Upper lobe of left lung (tissue), 6 donors: Measurements from ENCODE around the gene GALNT14. TPM values are rescaled to one million over a fixed set of nuclear protein-coding genes. Genes with fewer than 3 reads are reported as not detected.
A peak's percentile ranks its signal among the peaks of the same experiment; 100 is the strongest.

Source experiments
- ATAC-seq, 2 donors: fragments of 200-7000 bp; cut with Tn5 transposase; one replicate each; pipeline ENCODE4 v1.9.1; 2022; ENCODE audit warnings: mild to moderate bottlenecking in 2 of 2, moderate library complexity in 2 of 2; ENCODE audit not compliant: low FRiP score in 2 of 2
- DNase-seq, 2 donors: peaks; one replicate each; pipeline ENCODE4 v3.0.0-alpha.2; 2019 to 2020
- H3K27ac ChIP-seq, 4 donors: fragments of 200-600 bp; sonication (generic); one replicate each; pipeline ENCODE4 v1.5.1; 2016 to 2019
- H3K27me3 ChIP-seq, 4 donors: fragments of 200-600 bp; sonication (generic); one replicate each; pipeline ENCODE4 v1.5.1; 2017 to 2019
- H3K36me3 ChIP-seq, 4 donors: fragments of 200-600 bp; sonication (generic); one replicate each; pipeline ENCODE4 v1.5.1; 2016 to 2019
- H3K4me1 ChIP-seq, 4 donors: fragments of 200-600 bp; sonication (generic); one replicate each; pipeline ENCODE4 v1.5.1; 2018 to 2019
- H3K4me3 ChIP-seq, 4 donors: fragments of 200-600 bp; sonication (generic); one replicate each; pipeline ENCODE4 v1.5.1; 2017 to 2019; ENCODE audit warnings: mild to moderate bottlenecking in 2 of 4, moderate library complexity in 1 of 4
- H3K9me3 ChIP-seq, 4 donors: fragments of 200-600 bp; sonication (generic); one replicate each; pipeline ENCODE4 v1.5.1; 2018 to 2019
- CTCF ChIP-seq, 6 experiments: fragments of 450-650 bp in 4 of 6; fragments of 200-600 bp in 2 of 6; sonication (generic) in 2 of 6; IDR thresholded peaks; one replicate each; pipeline ENCODE4 v1.5.1; 2016 to 2019; ENCODE audit warnings: antibody characterized with exemption in 6 of 6
- EP300 ChIP-seq, 4 donors: sonication (generic); formaldehyde crosslinking; IDR thresholded peaks; one replicate each; pipeline ENCODE4 v1.5.1; 2017; ENCODE audit warnings: antibody characterized with exemption in 4 of 4, control low read depth in 2 of 4
- POLR2A ChIP-seq, 4 donors: fragments of 450-650 bp; IDR thresholded peaks; one replicate each; pipeline ENCODE4 v1.5.1; 2016 to 2017; ENCODE audit warnings: antibody characterized with exemption in 4 of 4, mild to moderate bottlenecking in 2 of 4
- POLR2AphosphoS5 ChIP-seq, 2 donors: sonication (generic); formaldehyde crosslinking; IDR thresholded peaks; one replicate each; pipeline ENCODE4 v1.5.1; 2017; ENCODE audit warnings: antibody characterized with exemption in 2 of 2
- WGBS, 2 donors: methylation state at CpG; one replicate each; pipeline ENCODE4 v1.1.5; 2017 to 2018; 5-methylcytosine and 5-hydroxymethylcytosine counted together
- total RNA-seq, 6 donors: library from RNA; depleted of rRNA in 4 of 6; stranded (reverse); fragments of >200 nt in 4 of 6; gene quantifications; one replicate each; pipeline versions ENCODE4 v1.1.0 to v1.2.1, GENCODE V29; 2016 to 2021
- donor health status: DM: no; HTN: no; CAD: no; lungs with moderate emphysema.
- donor health status: DM: no; HTN: yes; CAD: no; lungs with severe emphysema.

The GALNT14 gene
- total RNA-seq, 6 donors from 2014 or later, result 0.98 to 2.6 (median 1.4) TPM; not detected in 1

- Histone ChIP-seq H3K4me3 (no peak overlapping the region), H3K36me3 (no peaks in the 10 kb centered on the region), H3K27me3 (no peaks in the 10 kb centered on the region), H3K9me3 (no peaks in the 10 kb centered on the region), H3K27ac (no peak overlapping the region), H3K4me1 (no peaks in the 10 kb centered on the region)
- no peak for TF ChIP-seq POLR2A (IDR thresholded peaks at IDR 0.05)
- ATAC-seq (no peak), DNase-seq (no peak)
- WGBS, 2 donors, result 84 to 92% methylated on average over 5 of the region's 5 CpGs
Observed at GRCh38 chr2:30920511-30920910, 217.7 kb downstream of the GALNT14 start.

- Histone ChIP-seq H3K27me3 (no peaks in the 10 kb centered on the region), H3K27ac (no peak overlapping the region), H3K4me3 (no peak overlapping the region), H3K9me3 (no peaks in the 10 kb centered on the region), H3K36me3 (no peaks in the 10 kb centered on the region), H3K4me1 (no peaks in the 10 kb centered on the region)
- ATAC-seq, result peak in 1 of 2 donors; percentile 41
- 50 to 69% methylated on average over 3 of the region's 3 CpGs for WGBS, 2 donors
- no peak for TF ChIP-seq EP300 (IDR thresholded peaks at IDR 0.05)
- TF ChIP-seq CTCF (IDR thresholded peaks at IDR 0.05), result peak in 3 of 6 experiments; percentile 34 to 43 (median 35)
- DNase-seq, result peak in 1 of 2 donors; percentile 53
Observed at GRCh38 chr2:30915486-30915885, 222.8 kb downstream of the GALNT14 start.

- Histone ChIP-seq H3K27me3 (no peaks in the 10 kb centered on the region), H3K36me3 (no peaks in the 10 kb centered on the region), H3K4me1 (no peaks in the 10 kb centered on the region), H3K27ac (no peak overlapping the region), H3K9me3 (no peaks in the 10 kb centered on the region), H3K4me3 (no peak overlapping the region)
- no peak for ATAC-seq
- 93 to 98% methylated on average over 5 of the region's 5 CpGs for WGBS, 2 donors
- DNase-seq, result no peak
- TF ChIP-seq CTCF (IDR thresholded peaks at IDR 0.05), result no peak
- TF ChIP-seq POLR2A (IDR thresholded peaks at IDR 0.05), result no peak
- no peak for TF ChIP-seq EP300 (IDR thresholded peaks at IDR 0.05)
- no peak for TF ChIP-seq POLR2AphosphoS5 (IDR thresholded peaks at IDR 0.05)
Observed at GRCh38 chr2:30914456-30914855, 223.8 kb downstream of the GALNT14 start.

- H3K4me3 ChIP-seq, result no peak overlapping the region
- H3K36me3 ChIP-seq, result no peaks in the 10 kb centered on the region
- H3K4me1 ChIP-seq, result no peaks in the 10 kb centered on the region
- no peak overlapping the region for H3K27ac ChIP-seq
- TF ChIP-seq EP300 (IDR thresholded peaks at IDR 0.05) (no peak), POLR2AphosphoS5 (IDR thresholded peaks at IDR 0.05) (no peak), CTCF (IDR thresholded peaks at IDR 0.05) (no peak), POLR2A (IDR thresholded peaks at IDR 0.05) (no peak)
- ATAC-seq (no peak), DNase-seq (no peak)
- 91 to 92% methylated on average over 5 of the region's 5 CpGs for WGBS, 2 donors
- H3K9me3 ChIP-seq, result no peaks in the 10 kb centered on the region
- no peaks in the 10 kb centered on the region for H3K27me3 ChIP-seq
Observed at GRCh38 chr2:30912056-30912455, 226.2 kb downstream of the GALNT14 start.

GRCh38 chr2:30911327-30911726, 226.9 kb downstream of the GALNT14 start:
- peak in 1 of 2 donors; percentile 30 for ATAC-seq
- Histone ChIP-seq H3K27ac (no peak overlapping the region), H3K9me3 (no peaks in the 10 kb centered on the region), H3K36me3 (no peaks in the 10 kb centered on the region), H3K4me1 (no peaks in the 10 kb centered on the region), H3K4me3 (no peak overlapping the region), H3K27me3 (no peaks in the 10 kb centered on the region)
- WGBS, 2 donors, result 90% methylated on average over 7 to 9 of the region's 9 CpGs
- DNase-seq, result no peak
- no peak for TF ChIP-seq CTCF (IDR thresholded peaks at IDR 0.05)
- TF ChIP-seq POLR2A (IDR thresholded peaks at IDR 0.05), result no peak
- no peak for TF ChIP-seq POLR2AphosphoS5 (IDR thresholded peaks at IDR 0.05)
- TF ChIP-seq EP300 (IDR thresholded peaks at IDR 0.05), result no peak
